Bronchial epithelial cell (primary cell): ENCODE measurements around the gene C9orf50. TPM values are rescaled to one million over a fixed set of nuclear protein-coding genes. Genes with fewer than 3 reads are reported as not detected.

ENCODE experiments used
- DNase-seq: peaks from one replicate; pipeline ENCODE4 v3.0.0-alpha.2; 2010; ENCODE audit warnings: low read depth
- FAIRE-seq: peaks from 2 replicates; lab custom pipeline; 2011; peaks lifted over from hg19 to GRCh38; lab: Jason Lieb, UNC
- H3K27me3 ChIP-seq: 2 replicates; pipeline ENCODE4 v1.5.1; 2011; ENCODE audit warnings: low read length; ENCODE audit not compliant: control insufficient read depth, insufficient read depth
- H3K36me3 ChIP-seq: 2 replicates; pipeline ENCODE4 v1.5.1; 2011; ENCODE audit warnings: low read length; ENCODE audit not compliant: control insufficient read depth, insufficient read depth
- H3K4me3 ChIP-seq: 2 replicates; pipeline ENCODE4 v1.5.1; 2011; ENCODE audit warnings: mild to moderate bottlenecking, low read depth, low read length, control low read depth
- CTCF ChIP-seq: IDR thresholded peaks from 2 replicates; pipeline ENCODE4 v1.5.1; 2011; ENCODE audit warnings: mild to moderate bottlenecking, moderate library complexity, low read length, control low read depth, inconsistent platforms; ENCODE audit not compliant: insufficient read depth, severe bottlenecking
- total RNA-seq: library from RNA; depleted of rRNA; stranded (reverse); fragments of >200 nt; gene quantifications from 2 replicates; pipeline ENCODE4 v1.2.1, GENCODE V29; 2014

Gene C9orf50
- total RNA-seq, 1 donor from 2014 or later: not detected

- peaks cover 4% of the 10 kb centered on the region for H3K27me3 ChIP-seq
- FAIRE-seq: peak; percentile 95
- no peaks in the 10 kb centered on the region for H3K36me3 ChIP-seq
- no peak for TF ChIP-seq CTCF
- DNase-seq: peak; percentile 89
- H3K4me3 ChIP-seq: no peak overlapping the region
Measured at GRCh38 chr9:129656795-129657390, 36.0 kb upstream of the C9orf50 start.

- Histone ChIP-seq H3K27me3 (peaks cover 4% of the 10 kb centered on the region), H3K36me3 (no peaks in the 10 kb centered on the region), H3K4me3 (no peak overlapping the region)
- FAIRE-seq: no peak
- no peak for TF ChIP-seq CTCF
- DNase-seq: no peak
Measured at GRCh38 chr9:129655696-129656095, 34.8 kb upstream of the C9orf50 start.

- H3K27me3 ChIP-seq: peaks cover 4% of the 10 kb centered on the region
- no peaks in the 10 kb centered on the region for H3K36me3 ChIP-seq
- no peak for TF ChIP-seq CTCF
- FAIRE-seq: no peak
- H3K4me3 ChIP-seq: no peak overlapping the region
- DNase-seq: no peak
Measured at GRCh38 chr9:129655154-129655553, 34.3 kb upstream of the C9orf50 start.

- H3K4me3 ChIP-seq: no peak overlapping the region
- DNase-seq: no peak
- TF ChIP-seq CTCF: no peak
- FAIRE-seq: no peak
- H3K36me3 ChIP-seq: no peaks in the 10 kb centered on the region
- peaks cover 4% of the 10 kb centered on the region for H3K27me3 ChIP-seq
Measured at GRCh38 chr9:129654554-129655040, 33.7 kb upstream of the C9orf50 start.

- FAIRE-seq (no peak), DNase-seq (no peak)
- no peak for TF ChIP-seq CTCF
- Histone ChIP-seq H3K27me3 (peaks cover 4% of the 10 kb centered on the region), H3K4me3 (no peak overlapping the region), H3K36me3 (no peaks in the 10 kb centered on the region)
Measured at GRCh38 chr9:129653823-129654553, 33.1 kb upstream of the C9orf50 start.
